Brain pericyte (primary cell): ENCODE results near the gene TMEM220.
"Not testable (repeated sequence)": the region's sequence is repeated elsewhere in the genome, so short reads cannot be mapped to it uniquely, and the experiment has no call there.

Source experiments
- DNase-seq: peaks from one replicate; pipeline ENCODE4 v3.0.0-alpha.2; 2012; ENCODE audit warnings: low read depth, low spot score

TMEM220 gene

DNA sequence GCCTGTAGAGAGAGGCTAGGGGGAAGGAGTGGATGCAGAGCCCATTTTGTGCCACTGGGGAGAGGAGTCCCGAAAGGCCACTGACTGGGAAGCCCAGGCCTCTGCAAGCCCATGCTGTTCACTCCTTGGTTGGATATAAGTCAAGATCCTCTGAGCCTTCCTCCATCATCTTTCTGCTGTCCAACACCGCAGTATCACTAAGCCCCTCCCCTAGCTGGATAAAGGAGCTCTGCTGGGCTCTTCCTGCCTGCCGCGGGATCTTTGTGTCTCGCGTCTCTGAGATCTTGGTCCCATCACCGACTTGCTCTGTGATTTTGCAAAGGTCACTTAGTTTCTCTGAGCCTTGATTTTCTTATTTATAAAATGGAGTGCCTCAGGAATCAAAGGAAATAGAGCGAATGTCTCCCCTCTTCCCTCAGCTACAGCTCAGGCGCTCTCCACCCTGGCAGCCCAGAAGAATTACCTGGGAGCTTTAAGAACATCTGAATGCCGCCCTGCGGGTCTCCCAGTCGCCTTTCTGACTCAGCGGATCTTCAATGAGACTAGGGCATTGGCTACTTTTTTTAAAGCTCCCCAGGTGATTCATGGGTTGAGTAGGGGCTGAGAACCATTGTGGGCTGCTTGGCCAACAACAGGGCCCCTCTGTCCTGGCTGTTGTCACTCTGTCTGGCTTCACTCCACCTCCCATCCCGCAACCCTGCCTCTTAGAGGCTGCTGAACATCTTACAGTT, 25.2 kb upstream of the TMEM220 start:
- DNase-seq: no peak

DNA sequence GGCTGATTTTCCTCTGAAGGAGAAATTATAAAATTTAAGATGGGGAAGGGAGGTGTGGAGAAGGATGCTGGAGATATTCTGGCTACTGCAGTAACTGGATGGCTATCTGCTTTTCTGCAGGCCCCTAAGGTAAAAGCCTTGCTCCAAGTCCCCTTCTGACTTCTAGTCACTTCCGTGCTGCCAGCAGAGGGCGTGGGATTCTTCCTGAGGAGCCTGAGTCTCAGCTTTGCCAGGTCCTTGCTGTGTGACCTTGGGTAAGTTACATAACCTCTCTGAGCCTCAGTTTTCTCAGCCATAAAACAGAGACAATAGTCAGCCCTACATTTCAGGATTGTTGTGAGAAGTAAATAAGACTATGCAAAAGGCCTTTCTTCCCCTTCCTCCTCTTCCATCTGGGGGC, 24.3 kb upstream of the TMEM220 start:
- DNase-seq: no peak

DNA sequence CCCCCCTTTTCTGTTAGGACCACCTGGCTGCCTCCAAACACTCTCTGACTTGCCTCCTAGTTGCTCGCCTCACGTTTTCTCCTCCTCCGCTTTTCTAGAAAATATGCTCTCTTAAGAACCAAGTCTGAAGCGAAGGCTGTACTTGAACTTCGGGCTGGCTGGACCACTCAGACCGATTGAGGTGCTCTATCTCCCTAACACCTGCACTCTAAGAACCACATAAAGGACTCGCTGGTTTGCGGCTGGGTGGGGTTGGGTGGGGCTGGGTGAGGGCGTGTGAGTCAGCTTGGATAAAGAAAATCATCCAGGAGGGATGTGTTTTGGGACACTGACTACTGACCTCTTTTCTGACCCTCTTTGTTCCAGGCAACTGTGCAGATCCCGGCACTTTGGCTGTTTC, 22.9 kb upstream of the TMEM220 start:
- no peak for DNase-seq

DNA sequence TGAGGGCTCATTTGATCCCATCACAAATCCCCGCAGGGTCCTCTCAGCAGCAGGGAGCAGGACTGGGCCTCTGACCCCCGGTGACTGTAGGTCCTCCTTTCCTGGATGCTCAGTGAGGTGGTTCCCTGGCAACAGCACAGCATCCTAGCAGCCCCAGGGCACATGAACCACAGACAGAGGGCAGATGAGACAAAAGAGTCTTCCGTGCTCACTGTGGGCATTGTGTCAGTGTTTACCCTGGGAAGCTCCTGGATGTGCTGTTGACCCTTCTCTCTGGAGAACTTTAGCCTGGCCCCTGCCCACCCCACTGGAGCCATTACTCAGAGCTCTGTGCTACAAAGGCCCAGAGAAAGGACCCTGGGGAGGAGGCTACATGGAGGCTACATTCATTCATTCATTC, 21.7 kb upstream of the TMEM220 start:
- DNase-seq: no peak

DNA sequence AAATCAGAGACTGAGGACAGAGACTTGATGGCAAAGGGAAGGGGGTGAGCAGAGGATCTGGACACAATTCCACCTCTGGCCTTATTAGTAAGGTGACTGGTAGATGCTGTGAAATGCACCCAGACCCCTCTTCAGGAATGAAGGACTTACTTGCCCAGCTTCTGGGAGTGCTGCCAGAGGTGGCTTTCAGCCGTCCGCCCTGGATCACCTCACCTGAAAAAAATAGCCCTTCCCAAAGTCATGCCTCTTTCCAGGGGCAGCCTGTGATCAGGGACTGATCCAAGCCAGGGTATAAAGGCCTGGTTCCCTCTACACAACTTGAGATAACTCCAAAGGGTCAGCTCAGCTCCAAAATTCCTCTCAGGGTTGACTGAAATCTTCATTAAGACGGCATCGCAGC, 20.4 kb upstream of the TMEM220 start:
- no peak for DNase-seq

DNA sequence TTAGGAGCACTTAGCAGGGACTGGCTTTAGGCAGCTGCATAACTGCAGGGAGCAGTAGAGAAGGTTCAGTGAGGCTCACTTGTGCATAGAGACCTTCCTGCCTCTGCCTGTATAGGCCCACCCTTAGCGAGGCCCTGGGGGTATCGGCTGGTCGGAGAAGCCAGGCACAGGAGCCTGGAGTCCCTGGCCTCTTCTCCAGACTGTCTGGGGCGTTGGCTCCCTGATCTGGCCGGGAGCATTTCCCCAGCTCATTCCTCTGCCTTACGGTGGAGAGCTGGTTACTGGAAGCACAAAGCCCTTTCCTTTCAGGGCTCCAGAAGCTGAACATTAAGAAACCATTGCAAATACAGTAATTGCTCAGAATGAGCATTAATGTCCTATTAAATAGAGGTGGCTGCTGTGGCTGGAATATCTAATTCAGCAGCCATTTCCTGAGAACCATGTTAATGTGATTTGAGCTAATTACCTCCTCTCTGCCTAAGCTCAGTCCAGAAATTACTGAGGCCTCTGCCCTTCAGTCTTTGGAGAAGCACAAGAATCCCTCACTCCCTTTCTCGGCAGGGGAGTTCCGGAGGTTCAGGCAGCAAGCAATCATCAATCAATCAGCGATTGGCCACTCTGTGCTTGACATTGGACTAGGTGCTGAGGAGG, 18.8 kb upstream of the TMEM220 start:
- no peak for DNase-seq

DNA sequence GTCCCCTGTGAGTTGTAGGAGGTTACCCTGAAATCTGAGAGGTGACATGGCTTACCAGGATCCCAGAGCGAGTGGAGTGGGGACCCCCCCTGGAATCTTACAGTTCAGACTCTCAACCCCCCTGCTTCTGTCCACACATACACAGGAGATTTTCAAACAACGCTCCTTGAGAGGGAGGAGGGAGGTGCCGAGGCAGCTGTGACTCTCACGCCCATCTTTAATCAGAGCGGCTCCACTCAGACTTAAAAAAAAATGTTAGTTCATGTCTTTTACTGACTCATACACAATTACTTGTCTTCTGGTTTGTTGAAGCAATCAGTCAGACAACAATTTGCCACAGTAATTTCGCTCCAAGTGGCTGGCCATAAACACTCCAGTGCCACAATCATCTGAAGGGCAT, 15.4 kb upstream of the TMEM220 start:
- DNase-seq: no peak

DNA sequence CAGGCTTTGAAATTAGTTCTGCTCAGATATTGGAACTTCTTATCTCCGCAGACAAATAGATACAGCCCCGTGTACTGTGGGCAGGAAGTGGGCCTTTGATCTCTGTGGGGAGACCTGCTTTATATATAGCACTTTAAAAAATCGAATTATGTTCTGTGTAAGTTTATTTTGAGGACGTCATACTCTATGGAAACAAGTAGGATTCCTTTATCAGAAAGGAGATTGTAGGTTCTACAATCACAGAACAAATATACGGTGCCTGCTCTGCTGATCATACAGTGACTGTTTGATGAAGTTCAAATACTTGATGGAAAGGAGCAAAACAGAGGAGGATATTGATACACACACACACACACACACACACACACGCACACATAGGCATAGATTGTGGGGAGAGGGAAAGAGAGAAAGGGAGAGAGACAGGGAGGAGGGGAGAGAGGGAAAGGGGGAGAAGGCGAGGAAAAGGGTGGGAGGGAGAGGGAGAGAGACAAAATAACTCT, 14.7 kb upstream of the TMEM220 start:
- no peak for DNase-seq

DNA sequence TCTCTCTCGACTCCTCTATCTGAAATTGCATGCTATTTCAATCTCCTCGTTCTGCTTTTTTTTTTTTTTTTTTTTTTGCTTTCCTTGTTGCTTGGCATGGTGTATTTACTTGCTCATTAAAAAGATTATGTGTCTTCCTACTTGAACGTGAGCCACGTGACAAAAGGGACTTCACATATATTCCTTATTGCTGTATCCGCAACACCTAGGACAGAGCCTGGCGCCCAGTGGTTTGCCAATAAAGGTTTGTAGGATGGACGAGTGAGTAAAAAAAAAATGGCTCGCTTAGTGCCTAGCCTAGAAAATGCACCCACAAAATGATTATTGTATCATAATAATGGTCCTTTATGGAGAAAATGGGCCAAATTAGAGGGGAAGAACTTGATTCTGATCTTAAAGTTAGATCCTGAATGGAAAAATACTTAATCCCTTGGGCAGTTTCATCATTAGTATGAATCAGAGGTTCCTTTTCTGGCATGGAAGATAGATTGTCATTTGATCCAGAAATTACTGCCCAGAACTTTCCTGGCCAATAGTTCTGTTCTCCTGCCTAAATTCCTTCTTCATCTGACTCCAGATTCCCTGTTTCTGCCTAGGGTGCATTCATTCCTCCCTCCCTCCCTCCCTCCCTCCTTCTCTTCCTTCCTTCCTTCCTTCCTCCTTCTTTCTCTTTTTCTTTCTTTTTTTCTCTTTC, 13.6 kb upstream of the TMEM220 start:
- DNase-seq: no peak

DNA sequence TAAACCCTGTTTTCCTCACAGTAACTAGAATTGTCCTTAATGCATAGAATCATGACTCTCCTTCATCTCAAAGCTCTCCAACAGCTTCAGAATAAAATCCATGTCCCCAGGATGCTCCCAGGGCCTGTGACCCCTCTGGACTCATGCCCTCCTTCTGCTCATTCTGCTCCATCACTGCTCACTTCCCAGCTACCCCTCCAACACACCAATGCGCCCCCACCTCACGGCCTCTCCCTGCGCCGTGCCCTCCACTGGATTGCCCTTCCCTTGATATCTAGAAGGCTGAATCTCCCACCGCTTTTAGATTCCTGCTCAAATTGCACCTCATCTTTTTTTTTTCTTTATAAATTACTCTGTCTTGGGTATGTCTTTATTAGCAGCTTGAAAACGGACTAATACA, 12.6 kb upstream of the TMEM220 start:
- DNase-seq: no peak

DNA sequence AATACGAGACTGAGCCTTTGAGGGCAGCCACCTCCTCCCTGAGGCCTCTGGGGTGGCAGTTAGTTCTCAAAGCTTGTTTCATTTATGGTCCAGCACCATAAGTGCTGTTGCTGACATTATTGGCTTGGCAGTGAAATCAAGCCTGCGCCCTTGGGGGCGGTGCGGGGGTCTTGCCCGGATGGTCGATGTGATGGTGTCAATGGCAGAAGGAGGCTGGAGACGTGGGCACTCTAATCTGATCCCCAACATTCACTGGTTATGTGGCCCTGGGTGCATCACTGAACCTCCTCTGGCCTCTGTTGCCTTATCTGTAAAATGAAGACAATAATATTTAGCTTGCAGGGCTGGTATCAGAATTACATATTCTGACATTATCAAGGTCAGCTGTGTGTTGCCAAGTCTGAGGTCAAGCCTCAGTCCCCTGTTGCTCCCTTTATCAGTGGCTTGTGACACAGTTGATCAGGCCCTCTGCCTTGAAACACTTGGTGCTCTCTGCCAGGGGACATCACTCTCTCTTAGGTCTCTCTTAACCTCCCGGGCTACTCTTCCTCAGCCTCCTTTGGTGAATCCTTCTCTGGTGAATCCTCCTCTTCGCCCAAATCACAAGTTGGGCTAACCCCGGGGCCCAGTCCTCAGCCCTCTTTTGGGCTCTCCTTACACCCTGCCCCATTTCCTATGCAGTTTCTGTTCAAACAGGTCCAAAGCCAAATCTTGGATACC, 11.8 kb upstream of the TMEM220 start:
- no peak for DNase-seq

DNA sequence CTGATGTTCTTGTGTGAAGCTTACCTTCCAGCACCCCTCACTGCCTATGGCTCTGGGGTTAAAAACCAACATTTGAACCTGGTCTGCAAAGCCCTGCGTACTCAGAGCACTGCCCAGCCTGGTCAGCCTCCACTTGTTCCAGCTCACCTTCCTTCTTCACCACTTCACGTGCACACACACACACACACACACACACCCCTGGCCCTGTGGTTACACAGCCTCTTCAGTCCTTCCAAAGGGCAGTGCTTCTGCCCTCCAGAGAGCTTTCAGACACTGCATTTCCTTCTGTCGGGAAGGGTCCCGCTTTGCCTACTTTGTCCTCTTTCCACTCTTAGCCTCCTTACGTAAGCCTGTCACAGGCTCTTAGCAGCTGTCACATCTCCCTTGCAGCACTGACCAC, 9.6 kb upstream of the TMEM220 start:
- DNase-seq: no peak

DNA sequence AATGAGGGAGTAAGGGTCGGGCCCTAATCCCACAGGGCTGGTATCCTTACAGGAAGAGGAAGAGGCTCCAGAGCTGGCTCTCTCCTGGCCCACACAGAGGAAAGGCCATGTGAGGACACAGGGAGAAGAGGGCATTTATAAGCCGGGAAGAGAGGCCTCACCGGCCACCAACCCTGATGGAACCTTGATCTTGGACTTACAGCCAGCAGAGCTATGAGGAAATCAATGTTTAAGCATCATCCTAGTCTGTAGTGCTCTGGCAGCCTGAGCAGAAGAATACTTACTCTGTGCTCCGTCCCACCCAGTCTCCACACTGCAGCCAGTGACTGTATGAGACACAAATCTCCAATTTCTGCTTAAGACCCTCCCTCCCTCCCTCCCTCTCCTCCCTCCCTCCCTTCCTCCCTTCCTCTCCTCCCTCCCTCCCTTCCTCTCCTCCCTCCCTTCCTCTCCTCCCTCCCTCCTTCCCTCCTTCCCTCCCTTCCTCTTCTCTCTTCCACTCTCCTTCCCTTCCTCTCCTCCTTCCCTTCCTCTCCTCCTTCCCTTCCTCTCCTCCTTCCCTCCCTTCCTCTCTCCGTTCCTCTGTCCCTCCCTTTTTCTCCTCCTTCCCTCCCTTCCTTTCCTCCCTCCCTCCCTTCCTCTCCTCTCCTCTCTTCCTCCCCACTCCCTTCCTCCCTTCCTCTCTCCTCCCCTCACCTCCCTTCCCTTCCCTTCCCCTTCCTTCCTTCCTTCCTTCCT, 8.9 kb upstream of the TMEM220 start:
- no peak for DNase-seq

DNA sequence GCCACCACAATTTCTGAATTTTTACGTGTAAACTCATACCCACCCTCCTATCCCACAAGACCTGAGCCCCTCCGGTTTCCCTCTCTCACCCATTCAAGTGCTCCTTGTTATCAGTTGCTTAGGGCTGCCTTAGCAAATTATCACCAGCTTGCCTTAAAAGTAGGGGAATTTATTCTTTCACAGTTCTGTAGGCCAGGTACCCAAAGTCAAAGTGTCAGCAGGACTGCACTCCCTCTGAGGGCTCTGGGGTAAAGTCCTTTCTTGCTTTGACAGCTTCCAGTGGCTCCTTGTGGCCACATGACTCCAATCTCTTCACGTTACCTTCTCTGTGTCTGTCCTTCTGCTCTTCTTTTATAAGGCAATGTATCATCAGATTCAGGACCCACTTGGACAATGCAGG, 7.9 kb upstream of the TMEM220 start:
- no peak for DNase-seq

DNA sequence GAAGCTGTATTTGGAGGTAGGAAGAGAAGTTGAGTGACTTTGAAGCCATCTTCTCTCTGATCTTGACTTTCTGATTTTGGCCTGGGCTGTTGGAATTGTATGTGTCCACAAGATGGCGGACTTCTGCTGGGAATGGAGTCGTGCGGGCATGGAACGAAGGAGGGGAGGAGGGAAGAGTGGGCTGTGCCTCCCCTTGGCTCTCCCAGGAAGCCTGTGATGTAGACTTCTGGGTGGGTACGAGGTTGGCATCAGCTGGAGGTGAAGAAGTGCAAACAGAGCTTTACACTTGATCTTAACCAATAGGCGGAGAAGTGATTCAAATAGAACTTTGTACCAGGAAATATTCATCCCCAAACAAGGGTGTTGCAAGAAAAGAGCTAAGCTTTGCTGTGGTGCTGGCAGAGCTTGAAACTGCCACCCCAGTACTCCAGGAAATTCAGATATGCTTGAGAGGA, 7.4 kb upstream of the TMEM220 start:
- DNase-seq: no peak

DNA sequence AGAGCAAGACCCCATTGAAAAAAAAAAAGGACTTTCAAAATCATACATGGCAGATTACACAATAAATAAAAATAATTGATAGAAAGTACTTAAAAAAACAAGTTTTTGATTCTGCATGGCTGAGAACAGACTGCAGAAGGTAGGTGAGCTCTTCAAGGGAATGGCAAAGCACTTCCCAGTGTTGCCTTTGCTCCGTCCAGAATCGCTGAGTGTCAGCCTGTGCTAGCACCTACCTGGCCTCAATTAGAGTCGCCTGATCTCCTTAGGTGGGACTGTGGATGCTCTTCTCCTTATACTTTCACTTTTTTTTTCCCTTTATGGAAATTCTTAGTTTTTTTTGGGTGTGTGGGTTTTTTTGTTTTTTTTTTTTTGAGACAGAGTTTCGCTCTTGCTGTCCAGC, 6.0 kb upstream of the TMEM220 start:
- DNase-seq: no peak

DNA sequence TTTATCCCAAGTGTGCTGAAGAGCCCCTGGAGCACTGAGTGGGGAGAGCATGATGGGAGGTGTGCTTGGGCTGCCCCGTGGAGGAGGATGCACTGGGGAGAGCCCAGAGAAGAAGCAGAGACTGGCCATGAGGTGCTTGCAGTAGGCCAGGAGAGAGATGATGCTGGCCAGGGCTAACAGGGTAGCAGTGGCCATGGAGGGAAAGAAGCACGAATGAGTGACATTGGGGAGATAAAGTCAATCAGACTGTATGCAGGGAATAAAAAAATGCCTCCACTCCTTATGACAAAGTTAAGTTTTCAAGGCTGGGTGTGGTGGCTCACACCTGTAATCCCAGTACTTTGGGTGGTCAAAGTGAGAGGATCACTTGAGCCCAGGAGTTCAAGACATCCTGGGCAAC, 5.4 kb upstream of the TMEM220 start:
- DNase-seq: no peak

DNA sequence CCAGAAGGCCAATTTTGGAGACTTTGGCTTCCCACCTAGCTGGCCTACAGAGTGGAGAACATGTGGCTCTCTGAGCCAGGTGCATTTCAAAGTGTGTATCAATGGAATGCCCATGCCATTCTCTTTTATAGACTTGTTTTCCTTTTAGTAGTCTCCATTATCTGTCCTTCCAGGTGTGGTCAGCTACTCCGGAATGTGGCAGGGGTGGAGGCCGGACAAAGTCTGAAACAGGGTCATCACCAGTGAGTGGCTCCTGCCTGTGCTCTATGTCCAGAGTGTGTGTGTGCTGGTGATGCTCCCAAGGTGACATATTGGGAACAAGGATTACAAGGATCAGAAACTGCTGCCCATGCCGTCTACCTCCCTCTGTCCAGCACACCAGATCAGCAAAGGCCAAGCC, 3.8 kb upstream of the TMEM220 start:
- DNase-seq: no peak

DNA sequence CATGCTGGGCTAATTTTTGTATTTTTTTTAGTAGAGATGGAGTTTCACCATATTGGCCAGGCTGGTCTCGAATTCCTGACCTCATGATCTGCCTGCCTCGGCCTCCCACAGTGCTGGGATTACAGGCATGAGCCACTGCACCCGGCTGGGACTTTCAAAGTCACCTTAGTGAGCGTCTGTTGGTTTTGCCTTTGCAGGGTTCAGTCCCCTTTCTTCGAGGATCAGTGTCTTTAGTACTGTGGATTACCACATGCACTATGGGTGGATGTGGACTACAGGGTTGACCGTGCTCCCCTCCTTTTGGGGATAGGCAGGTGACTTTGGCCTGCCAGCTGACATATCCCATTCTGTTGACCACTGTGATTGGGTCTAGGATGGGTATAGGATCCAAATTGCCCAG, 2.3 kb upstream of the TMEM220 start:
- DNase-seq: not testable (repeated sequence)

DNA sequence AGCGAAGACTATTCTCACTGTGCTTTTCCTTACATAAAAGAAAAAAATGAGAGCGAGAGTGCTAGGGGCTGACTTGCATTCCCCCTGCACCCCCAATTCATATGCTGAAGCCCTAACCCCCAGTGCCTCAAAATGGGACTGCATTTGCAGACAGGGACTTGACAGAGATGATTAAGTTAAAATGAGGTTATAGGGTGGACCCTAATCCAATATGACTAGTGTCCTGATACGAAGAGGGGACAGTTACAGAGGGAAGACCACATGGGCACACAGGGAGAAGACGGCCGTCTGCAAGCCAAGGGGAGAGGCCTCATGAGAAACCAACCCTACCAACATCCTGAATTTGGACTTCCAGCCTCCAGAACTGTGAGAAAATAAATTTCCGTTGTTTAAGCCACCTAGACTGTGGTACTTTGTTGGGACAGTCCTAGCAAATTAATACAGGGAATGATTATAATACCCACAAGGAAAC, 1.6 kb upstream of the TMEM220 start:
- no peak for DNase-seq

DNA sequence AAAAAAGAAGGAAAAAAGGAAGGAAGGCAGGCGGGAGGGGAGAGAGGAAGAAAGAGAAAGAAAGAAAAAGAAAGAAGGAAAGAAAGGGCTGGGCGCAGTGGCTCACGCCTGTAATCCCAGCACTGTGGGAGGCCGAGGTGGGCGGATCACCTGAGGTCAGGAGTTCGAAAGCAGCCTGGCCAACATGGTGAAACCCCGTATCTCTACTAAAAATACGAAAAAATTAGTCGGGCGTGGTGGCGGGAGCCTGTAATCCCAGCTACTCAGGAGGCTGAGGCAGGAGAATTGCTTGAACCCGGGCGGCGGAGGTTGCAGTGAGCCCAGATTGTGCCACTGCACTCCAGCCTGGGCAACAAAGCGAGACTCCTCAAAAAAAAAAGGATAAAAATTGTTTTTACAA, 424 bp upstream of the TMEM220 start:
- not testable (repeated sequence) for DNase-seq
